ENCODE measurements around the gene UBASH3B.

DNA sequence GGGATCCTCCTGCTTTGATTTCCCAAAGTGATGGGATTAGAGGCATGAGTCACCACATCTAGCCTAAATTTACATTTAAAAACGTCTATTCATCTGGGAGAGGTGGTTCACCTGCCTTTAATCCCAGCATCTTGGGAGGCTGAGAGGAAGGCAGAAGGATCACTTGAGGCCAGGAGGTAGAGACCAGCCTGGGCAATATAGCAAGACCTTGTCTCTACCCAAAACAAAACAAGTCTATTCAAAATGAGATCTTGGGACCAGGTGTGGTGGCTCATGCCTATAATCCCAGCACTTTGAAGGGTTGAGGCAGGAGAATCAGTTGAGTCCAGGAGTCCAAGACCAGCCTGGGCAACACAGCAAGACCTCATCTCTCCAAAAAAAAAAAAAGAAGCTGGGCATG, 4.9 kb upstream of the UBASH3B start:
- TF ChIP-seq, protein P1, sequence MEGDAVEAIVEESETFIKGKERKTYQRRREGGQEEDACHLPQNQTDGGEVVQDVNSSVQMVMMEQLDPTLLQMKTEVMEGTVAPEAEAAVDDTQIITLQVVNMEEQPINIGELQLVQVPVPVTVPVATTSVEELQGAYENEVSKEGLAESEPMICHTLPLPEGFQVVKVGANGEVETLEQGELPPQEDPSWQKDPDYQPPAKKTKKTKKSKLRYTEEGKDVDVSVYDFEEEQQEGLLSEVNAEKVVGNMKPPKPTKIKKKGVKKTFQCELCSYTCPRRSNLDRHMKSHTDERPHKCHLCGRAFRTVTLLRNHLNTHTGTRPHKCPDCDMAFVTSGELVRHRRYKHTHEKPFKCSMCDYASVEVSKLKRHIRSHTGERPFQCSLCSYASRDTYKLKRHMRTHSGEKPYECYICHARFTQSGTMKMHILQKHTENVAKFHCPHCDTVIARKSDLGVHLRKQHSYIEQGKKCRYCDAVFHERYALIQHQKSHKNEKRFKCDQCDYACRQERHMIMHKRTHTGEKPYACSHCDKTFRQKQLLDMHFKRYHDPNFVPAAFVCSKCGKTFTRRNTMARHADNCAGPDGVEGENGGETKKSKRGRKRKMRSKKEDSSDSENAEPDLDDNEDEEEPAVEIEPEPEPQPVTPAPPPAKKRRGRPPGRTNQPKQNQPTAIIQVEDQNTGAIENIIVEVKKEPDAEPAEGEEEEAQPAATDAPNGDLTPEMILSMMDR (IDR thresholded peaks at IDR 0.05): no peak
- no peak for TF ChIP-seq POLR2A (IDR thresholded peaks at IDR 0.05)
- TF ChIP-seq EP300 (IDR thresholded peaks at IDR 0.05): no peak

All from suprapubic skin (tissue), 3 donors.